HepG2 (cell line): ENCODE measurements around the gene MAPK6. TPM values are rescaled to one million over a fixed set of nuclear protein-coding genes. Genes with fewer than 3 reads are reported as not detected.
A peak's percentile ranks its signal among the peaks of the same experiment; 100 is the strongest.

Experiments used
- BHLHE40 ChIP-seq: IDR thresholded peaks from 2 replicates; pipeline ENCODE4 v1.6.1; 2011; ENCODE audit warnings: low read length, improper control_type of control experiment
- FOXJ3 ChIP-seq: sonication (generic); formaldehyde crosslinking; IDR thresholded peaks from 2 replicates; pipeline ENCODE4 v1.4.0; 2020; ENCODE audit warnings: missing genetic modification reagents, mild to moderate bottlenecking, borderline replicate concordance
- HES4 ChIP-seq: sonication (generic); formaldehyde crosslinking; IDR thresholded peaks from 2 replicates; pipeline ENCODE4 v1.9.0; 2021; ENCODE audit warnings: mild to moderate bottlenecking, missing genetic modification reagents, borderline replicate concordance
- HHEX ChIP-seq: IDR thresholded peaks from 2 replicates; pipeline ENCODE4 v1.6.1; 2016; ENCODE audit warnings: control low read depth
- KLF13 ChIP-seq: sonication (generic); formaldehyde crosslinking; IDR thresholded peaks from 2 replicates; pipeline ENCODE4 v1.4.0; 2020; ENCODE audit warnings: mild to moderate bottlenecking, missing genetic modification reagents
- NAIF1 ChIP-seq: sonication (generic); formaldehyde crosslinking; IDR thresholded peaks from 2 replicates; pipeline ENCODE4 v1.5.0; 2020; ENCODE audit warnings: mild to moderate bottlenecking, missing genetic modification reagents, borderline replicate concordance
- NCOR1 ChIP-seq: fragments of 200-600 bp; sonication (generic); IDR thresholded peaks from 2 replicates; pipeline ENCODE4 v1.7.0; 2017; ENCODE audit warnings: antibody characterized with exemption, low read length, borderline replicate concordance
- NFYC ChIP-seq: IDR thresholded peaks from 2 replicates; pipeline ENCODE4 v1.6.1; 2016; ENCODE audit warnings: missing genetic modification reagents, missing compliant biosample characterization
- NR3C1 ChIP-seq: sonication (generic); formaldehyde crosslinking; IDR thresholded peaks from 2 replicates; pipeline ENCODE4 v1.4.0; 2020; ENCODE audit warnings: missing genetic modification reagents
- PAWR ChIP-seq: sonication (generic); formaldehyde crosslinking; IDR thresholded peaks from 2 replicates; pipeline ENCODE4 v1.4.0; 2020; ENCODE audit warnings: missing genetic modification reagents, mild to moderate bottlenecking, borderline replicate concordance
- PRPF4 ChIP-seq: fragments of 200-400 bp; formaldehyde crosslinking; IDR thresholded peaks from 2 replicates; pipeline ENCODE4 v1.6.1; 2016; ENCODE audit warnings: low read length, low read depth; ENCODE audit not compliant: poor library complexity, severe bottlenecking
- SNAPC2 ChIP-seq: sonication (generic); formaldehyde crosslinking; IDR thresholded peaks from 2 replicates; pipeline ENCODE4 v1.8.1; 2022; ENCODE audit warnings: mild to moderate bottlenecking, missing genetic modification reagents
- TOPORS ChIP-seq: sonication (generic); formaldehyde crosslinking; IDR thresholded peaks from 2 replicates; pipeline ENCODE4 v1.8.0; 2023; ENCODE audit warnings: mild to moderate bottlenecking, missing genetic modification reagents
- ZC3H13 ChIP-seq: sonication (generic); formaldehyde crosslinking; IDR thresholded peaks from 2 replicates; pipeline ENCODE4 v1.8.1; 2023; ENCODE audit warnings: mild to moderate bottlenecking, missing genetic modification reagents, moderate library complexity
- ZFP36L2 ChIP-seq: sonication (generic); formaldehyde crosslinking; IDR thresholded peaks from 2 replicates; pipeline ENCODE4 v1.4.0; 2020; ENCODE audit warnings: missing genetic modification reagents
- ZNF10 ChIP-seq: sonication (generic); formaldehyde crosslinking; IDR thresholded peaks from 2 replicates; pipeline ENCODE4 v1.4.0; 2020; ENCODE audit warnings: mild to moderate bottlenecking, low read depth, missing genetic modification reagents, borderline replicate concordance
- ZNF382 ChIP-seq: sonication (generic); formaldehyde crosslinking; IDR thresholded peaks from 2 replicates; pipeline ENCODE4 v1.5.0; 2020; ENCODE audit warnings: missing genetic modification reagents, mild to moderate bottlenecking, borderline replicate concordance
- ZNF703 ChIP-seq: sonication (generic); formaldehyde crosslinking; IDR thresholded peaks from 2 replicates; pipeline ENCODE4 v1.5.1; 2020; ENCODE audit warnings: missing genetic modification reagents, mild to moderate bottlenecking, moderate library complexity, borderline replicate concordance
- polyA plus RNA-seq, 8 experiments: library from polyadenylated mRNA; depleted of rRNA in 3 of 8; stranded (reverse) in 7 of 8; unstranded in 1 of 8; fragments of >200 nt; fragmentation: Illumina TruSeq in 4 of 8; extraction: Trizol in 4 of 8; gene quantifications; 2 replicates each; pipeline versions ENCODE4 v1.2.1 to v1.2.3, GENCODE V29; 2011 to 2016; ENCODE audit warnings: low read depth in 4 of 8, missing spikeins in 1 of 8, mixed read lengths in 1 of 8; ENCODE audit not compliant: insufficient read depth in 1 of 8
- total RNA-seq, 5 experiments: library from RNA; depleted of rRNA; stranded (reverse); fragments of >200 nt; fragmentation: Illumina TruSeq; extraction: Trizol; gene quantifications; 2 replicates each; pipeline ENCODE4 v1.2.3, GENCODE V29; 2016; ENCODE audit warnings: low read depth in 1 of 5
- TF ChIP-seq, protein P1 (sequence below): sonication (generic); formaldehyde crosslinking; IDR thresholded peaks from 2 replicates; pipeline ENCODE4 v1.9.0; 2022; ENCODE audit warnings: low read depth, missing genetic modification reagents
- TF ChIP-seq, protein P2 (sequence below): sonication (generic); formaldehyde crosslinking; IDR thresholded peaks from 2 replicates; pipeline ENCODE4 v1.8.0; 2022; ENCODE audit warnings: low read depth, missing genetic modification reagents
- TF ChIP-seq, protein P3 (sequence below): sonication (generic); formaldehyde crosslinking; IDR thresholded peaks from 2 replicates; pipeline ENCODE4 v1.8.0; 2022; ENCODE audit warnings: mild to moderate bottlenecking, missing genetic modification reagents, moderate library complexity
- TF ChIP-seq, protein P4 (sequence below): sonication (generic); formaldehyde crosslinking; IDR thresholded peaks from 2 replicates; pipeline ENCODE4 v1.9.0; 2022; ENCODE audit warnings: missing genetic modification reagents, mild to moderate bottlenecking, borderline replicate concordance

The MAPK6 gene
- total and polyA plus RNA-seq, 2 of the 13 experiments (the other 11 are each of a cell fraction or from before 2014, with no cell fraction given) = 89.5 to 99.7 TPM

DNA sequence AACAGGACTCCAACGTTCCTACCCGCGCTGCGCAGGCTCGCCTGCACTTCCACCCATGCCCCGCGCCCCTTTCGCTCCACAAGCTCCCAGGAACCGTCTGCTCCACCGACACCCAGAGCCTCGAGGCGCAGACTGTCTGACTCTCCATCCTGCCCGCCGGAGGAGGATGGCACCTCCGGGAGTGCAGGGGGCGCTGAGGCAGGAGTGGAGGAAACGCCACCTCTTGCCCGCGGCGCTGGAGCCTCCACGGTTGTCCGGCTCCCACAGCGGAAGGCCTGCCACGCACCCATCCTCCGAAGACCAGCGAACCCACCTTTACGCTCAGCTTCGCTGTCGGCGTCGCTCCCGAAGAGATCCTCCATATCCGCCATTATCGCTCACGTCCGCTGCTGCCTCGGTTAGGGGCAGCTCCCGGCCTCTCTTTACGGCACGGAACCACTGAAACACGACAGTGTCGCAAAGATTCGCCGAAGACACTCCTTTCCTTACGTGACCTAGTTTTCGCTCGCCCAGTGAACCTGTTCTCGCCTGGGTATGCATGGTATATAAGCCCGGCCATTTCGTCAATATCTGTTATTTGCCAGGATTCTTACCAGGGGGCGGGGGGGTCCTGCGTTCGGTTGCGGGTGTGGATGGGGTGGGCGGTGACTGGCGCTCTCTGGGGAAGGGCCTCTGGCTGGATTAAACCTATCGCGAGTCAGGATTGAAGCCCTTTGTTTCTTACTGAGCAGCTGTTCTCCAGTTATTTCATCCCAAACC, 47.5 kb upstream of the MAPK6 start, which contains the start of gene LEO1 (continued):
- TF ChIP-seq ZC3H13 (CRISPR knock-in tag) = peak; percentile 42; the same call in 1 of the 2 replicates
- TF ChIP-seq NAIF1 (CRISPR knock-in tag) = 0 out of 2 replicates have a peak, but pooled peaks have one; percentile 37
- TF ChIP-seq TOPORS (CRISPR knock-in tag) = no peak
- no peak for TF ChIP-seq BHLHE40
- no peak for TF ChIP-seq SNAPC2
- no peak for TF ChIP-seq ZNF382 (CRISPR knock-in tag)
- peak; percentile 56 for TF ChIP-seq HHEX (CRISPR knock-in tag)
- TF ChIP-seq HES4 (CRISPR knock-in tag) = 0 out of 2 replicates have a peak, but pooled peaks have one; percentile 34
- no peak for TF ChIP-seq NCOR1
- TF ChIP-seq NFYC (CRISPR knock-in tag) = no peak
- no peak for TF ChIP-seq KLF13 (CRISPR knock-in tag)
- TF ChIP-seq, protein P1, sequence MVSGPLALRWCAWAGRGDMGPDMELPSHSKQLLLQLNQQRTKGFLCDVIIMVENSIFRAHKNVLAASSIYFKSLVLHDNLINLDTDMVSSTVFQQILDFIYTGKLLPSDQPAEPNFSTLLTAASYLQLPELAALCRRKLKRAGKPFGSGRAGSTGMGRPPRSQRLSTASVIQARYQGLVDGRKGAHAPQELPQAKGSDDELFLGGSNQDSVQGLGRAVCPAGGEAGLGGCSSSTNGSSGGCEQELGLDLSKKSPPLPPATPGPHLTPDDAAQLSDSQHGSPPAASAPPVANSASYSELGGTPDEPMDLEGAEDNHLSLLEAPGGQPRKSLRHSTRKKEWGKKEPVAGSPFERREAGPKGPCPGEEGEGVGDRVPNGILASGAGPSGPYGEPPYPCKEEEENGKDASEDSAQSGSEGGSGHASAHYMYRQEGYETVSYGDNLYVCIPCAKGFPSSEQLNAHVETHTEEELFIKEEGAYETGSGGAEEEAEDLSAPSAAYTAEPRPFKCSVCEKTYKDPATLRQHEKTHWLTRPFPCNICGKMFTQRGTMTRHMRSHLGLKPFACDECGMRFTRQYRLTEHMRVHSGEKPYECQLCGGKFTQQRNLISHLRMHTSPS (CRISPR knock-in tag) = peak; percentile 58; the same call in 1 of the 2 replicates
- TF ChIP-seq NR3C1 (CRISPR knock-in tag) = no peak
- TF ChIP-seq FOXJ3 = peak; percentile 67; the same call in 1 of the 2 replicates
- no peak for TF ChIP-seq PRPF4
- TF ChIP-seq, protein P2, sequence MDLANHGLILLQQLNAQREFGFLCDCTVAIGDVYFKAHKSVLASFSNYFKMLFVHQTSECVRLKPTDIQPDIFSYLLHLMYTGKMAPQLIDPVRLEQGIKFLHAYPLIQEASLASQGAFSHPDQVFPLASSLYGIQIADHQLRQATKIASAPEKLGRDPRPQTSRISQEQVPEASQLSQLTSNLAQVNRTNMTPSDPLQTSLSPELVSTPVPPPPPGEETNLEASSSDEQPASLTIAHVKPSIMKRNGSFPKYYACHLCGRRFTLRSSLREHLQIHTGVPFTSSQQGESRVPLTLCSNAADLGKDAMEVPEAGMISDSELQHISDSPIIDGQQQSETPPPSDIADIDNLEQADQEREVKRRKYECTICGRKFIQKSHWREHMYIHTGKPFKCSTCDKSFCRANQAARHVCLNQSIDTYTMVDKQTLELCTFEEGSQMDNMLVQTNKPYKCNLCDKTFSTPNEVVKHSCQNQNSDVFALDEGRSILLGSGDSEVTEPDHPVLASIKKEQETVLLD (CRISPR knock-in tag) = no peak
- TF ChIP-seq, protein P3, sequence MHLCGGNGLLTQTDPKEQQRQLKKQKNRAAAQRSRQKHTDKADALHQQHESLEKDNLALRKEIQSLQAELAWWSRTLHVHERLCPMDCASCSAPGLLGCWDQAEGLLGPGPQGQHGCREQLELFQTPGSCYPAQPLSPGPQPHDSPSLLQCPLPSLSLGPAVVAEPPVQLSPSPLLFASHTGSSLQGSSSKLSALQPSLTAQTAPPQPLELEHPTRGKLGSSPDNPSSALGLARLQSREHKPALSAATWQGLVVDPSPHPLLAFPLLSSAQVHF (CRISPR knock-in tag) = no peak
- peak; percentile 87; the same call in 1 of the 2 replicates for TF ChIP-seq PAWR (CRISPR knock-in tag)
- TF ChIP-seq ZFP36L2 (CRISPR knock-in tag) = no peak; the same call in 1 of the 2 replicates
- no peak for TF ChIP-seq ZNF10 (CRISPR knock-in tag)
- TF ChIP-seq, protein P4, sequence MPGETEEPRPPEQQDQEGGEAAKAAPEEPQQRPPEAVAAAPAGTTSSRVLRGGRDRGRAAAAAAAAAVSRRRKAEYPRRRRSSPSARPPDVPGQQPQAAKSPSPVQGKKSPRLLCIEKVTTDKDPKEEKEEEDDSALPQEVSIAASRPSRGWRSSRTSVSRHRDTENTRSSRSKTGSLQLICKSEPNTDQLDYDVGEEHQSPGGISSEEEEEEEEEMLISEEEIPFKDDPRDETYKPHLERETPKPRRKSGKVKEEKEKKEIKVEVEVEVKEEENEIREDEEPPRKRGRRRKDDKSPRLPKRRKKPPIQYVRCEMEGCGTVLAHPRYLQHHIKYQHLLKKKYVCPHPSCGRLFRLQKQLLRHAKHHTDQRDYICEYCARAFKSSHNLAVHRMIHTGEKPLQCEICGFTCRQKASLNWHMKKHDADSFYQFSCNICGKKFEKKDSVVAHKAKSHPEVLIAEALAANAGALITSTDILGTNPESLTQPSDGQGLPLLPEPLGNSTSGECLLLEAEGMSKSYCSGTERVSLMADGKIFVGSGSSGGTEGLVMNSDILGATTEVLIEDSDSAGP (CRISPR knock-in tag) = peak; percentile 88
- no peak for TF ChIP-seq ZNF703 (CRISPR knock-in tag)
